Smooth muscle cell of the brain vasculature (primary cell): ENCODE measurements around the gene GCHFR.

Experiments used
- DNase-seq: peaks from one replicate; pipeline ENCODE4 v3.0.0-alpha.2; 2012; ENCODE audit warnings: low read depth, low spot score

GCHFR gene

DNA sequence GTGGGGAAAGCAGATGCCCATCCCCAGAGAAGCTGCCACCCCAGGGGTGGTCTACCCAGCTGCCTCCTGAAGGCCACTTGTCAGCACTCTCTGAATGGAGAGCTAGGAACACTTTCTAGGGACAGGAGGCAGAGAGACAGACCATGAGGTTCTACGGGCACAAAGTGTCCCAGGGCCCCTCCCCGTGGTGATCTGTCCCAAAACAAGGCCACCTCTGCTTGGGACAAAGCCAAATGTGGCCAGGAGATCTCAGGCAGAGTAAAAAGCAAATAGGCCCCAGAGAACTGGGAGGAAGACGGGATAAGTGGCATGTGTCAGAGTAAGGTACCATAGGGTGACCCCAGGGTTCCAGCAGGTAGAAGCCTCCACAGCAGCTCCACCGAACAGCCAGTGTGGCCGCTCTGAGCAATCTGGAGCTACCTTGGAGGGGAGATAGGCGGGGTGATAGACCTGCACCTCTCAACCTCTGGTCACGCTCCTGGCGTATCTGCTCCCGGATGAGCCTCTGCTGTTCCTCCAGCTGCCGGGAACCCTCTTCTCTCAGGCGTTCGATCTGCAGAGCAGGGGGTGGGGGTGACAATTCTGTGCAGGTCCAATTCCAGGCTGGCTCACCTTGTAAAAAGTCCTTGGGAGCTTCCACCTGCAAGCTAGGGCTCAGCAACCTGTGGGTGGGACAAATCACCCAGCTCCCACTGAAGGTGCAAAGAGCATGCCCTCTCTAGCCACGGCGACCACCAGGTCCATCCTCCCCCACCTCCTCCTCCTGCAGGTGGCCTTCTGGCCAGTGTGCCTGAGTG lies 12.1 kb downstream of the GCHFR start:
- no peak for DNase-seq

DNA sequence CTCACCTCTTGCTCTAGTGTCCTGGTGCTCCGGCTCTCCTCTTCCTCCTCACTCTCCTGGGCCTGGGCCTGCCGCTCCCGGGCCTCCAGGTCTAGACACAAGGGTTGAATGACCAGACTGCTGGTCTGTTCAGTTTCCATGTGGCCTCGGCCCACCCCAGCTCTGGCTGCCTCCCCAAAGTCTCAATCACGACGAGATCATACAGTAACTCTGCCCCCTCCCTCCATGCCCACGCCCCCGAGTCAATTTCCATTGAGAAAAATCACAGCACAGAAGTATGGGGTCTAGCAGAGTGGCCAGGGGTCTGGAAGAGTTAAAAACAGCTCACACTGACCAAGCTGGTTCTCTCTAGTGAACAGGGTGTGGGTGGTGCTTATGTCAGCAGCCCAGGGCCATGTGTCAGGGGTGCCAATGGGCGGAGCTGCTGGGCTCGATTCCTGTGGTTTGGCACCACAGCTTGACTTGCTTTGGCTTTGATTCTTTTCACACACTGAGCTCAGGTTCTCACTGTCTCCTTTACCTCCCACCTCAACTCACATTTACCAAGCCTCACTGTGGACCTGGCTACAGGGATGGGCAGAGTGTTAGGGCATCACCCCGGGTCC lies 12.8 kb downstream of the GCHFR start:
- no peak for DNase-seq

DNA sequence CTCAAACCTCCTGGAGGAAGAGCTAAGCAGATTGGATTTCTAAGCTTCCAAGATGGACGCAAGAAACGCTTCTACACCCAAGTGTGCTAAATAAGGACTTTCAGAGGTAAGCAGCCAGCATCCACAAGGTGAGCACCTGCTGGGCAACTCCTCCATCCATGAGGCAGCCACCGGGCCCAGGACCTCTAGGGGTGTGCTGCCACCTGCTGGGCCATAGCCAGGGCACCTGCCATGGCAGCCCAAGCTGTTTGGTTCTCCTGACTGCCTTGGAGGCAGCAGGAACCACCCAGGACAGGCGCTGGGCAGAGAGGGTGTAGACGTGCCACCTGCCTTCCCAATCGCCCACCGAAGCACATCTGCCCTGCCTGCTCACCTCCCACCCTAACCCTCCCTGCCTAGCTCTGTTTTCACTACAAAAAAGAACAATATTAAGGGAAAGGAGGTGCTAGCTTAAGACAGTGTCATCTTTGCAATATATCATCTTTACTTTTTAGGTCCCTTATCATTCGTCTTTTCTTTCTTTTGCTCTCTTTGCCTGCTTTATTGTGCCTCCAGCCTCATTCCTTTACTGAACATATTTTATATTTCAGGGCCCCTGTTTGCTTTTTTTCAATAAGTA lies 18.9 kb downstream of the GCHFR start:
- DNase-seq = no peak

DNA sequence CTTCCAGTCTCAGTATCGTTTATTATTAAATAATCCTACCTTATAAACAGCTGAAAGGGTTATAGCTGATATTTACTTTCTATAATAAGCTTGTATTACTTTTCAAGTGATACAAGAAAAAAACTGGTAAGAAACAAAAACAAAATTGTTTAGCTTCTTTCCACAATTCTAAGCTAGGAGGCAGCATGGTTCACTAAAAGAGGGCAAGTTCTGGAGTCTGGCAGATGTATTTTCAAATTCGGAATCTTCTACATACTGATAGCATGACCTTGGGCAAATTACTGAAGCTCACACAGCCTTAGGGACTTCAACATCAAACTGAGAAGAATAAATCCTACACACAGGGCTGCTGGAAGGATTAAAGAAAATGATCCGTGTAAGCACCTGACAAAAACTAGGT lies 21.3 kb downstream of the GCHFR start:
- no peak for DNase-seq

DNA sequence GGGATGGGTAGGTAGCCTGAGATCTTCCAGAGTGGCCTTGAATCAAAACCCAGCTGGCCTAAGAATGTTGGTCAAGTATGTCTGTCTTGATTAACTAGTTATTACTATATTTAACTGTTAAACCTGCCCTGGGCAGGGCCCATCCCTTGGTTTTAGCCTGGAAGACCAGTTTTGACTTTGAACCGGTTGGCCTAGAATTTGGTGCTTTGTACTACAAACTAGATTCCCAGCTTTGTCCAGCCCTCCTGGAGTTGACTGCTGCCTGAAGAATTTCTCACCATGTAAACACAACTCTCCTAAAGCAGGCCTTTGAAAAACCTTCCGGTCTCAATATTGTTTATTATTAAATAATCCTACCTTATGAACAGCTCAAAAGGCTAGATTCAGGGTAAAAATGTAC lies 21.9 kb downstream of the GCHFR start:
- no peak for DNase-seq

DNA sequence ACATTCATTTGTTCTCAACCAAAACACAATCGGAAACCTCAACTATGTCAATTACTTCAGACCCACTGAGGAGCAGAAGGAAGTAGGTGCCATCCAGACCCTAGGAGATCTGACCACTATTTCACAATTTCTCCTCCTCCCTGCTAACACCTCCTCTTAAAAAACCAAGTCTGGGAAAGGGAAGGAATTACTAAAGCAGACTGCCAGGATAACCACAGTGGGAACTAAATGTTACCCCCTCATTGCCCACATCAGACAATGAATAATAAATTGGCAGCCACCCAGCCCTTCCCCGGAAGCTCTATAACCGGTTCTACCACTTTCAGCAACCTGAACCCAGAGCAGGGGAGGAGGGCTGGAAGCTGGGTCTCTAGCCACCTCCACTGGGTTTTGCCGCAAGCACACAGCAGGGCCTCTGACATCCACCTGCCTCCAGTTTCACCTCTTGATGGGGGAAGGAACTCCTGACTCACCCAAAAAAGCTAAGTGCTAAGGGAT lies 23.5 kb downstream of the GCHFR start:
- no peak for DNase-seq

DNA sequence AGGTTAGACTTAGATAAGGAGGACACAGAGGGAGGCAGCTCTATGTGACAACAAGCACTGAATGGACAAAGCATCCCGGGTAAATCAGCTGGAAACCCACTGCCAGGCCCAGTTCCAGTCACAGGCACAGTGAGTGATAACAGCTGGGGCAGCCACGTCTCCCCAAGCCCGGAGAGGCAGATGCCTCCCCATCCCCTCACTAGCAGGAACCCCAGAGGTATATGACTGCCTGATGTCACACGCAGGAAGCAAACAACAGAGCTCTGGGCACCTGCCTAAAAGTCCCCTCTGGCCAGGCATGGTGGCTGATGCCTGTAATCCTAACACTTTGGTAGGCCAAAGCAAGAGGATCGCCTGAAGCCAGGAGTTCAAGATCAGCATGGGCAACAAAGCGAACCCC lies 24.1 kb downstream of the GCHFR start:
- no peak for DNase-seq

DNA sequence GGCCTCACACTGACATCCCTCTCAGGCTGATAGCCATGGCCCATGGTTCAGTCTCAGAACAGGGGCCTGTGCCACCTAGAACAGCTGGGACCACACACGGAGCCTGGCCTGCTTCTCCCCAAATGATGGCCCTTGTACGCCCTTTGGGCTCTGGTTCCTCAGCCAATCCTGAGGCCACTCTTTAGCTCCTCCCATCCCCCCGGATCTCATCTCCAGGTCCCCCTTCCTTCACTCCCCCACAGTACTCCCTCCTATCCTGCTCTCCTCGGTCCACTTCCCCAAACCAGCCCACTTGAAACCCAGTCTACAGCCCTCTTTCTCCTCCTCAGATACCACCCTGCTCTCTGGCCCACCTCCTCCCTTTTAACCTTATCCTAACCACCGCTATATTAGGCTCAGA lies 25.3 kb downstream of the GCHFR start:
- no peak for DNase-seq

DNA sequence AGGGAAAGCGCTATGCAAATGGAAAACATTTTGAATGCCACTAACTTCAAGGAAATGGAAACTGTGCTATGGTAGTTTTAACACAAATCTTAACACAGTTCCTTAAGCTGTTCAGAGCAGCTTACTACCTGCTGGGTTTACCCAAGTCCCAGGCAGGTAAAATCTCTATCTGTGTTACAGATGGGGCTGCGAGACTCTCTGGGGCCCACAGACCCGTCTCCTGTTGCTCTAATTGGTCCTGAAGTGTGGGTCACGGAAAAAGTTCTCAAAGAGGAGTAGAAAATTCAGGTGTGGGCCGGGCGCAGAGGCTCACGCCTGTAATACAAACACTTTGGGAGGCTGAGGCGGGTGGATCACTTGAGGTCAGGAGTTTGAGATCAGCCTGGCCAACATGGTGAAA lies 26.1 kb downstream of the GCHFR start:
- DNase-seq = no peak

DNA sequence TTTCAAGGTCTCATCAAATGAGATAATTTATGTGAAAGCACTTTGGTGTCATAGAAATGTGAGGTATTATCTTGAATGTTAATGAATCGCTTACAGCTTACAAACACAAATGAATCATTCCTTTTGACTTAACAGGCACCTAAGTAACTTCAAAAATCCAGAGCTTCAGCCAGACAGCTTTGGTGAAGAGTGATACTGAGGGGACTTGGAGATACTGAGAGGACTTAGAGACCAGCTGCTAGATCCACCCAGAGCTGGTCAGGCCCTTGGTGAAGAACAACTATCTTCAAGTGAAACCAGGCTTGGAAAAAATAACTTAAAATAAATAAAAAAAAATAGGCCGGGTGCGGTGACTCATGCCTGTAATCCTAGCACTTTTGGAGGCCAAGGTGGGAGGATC lies 26.9 kb downstream of the GCHFR start:
- DNase-seq = no peak

DNA sequence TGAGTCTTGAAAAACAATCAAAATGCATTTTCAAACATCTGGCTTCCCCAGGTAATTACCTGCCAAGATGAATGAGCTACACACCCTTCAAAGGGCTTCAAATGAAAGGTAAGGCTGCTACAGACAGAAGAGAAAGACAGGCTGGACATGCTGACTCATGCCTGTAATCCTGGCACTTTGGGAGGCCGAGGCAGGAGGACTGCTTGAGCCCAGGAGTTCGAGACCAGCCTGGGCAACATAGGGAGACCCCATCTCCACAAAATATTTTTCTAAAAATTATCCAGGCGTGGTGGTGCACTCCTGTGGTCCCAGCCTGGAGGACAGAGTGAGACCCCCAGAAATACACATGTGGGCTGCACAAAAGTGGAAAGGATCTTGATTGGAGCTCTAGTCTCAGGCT lies 28.5 kb downstream of the GCHFR start:
- DNase-seq = no peak

DNA sequence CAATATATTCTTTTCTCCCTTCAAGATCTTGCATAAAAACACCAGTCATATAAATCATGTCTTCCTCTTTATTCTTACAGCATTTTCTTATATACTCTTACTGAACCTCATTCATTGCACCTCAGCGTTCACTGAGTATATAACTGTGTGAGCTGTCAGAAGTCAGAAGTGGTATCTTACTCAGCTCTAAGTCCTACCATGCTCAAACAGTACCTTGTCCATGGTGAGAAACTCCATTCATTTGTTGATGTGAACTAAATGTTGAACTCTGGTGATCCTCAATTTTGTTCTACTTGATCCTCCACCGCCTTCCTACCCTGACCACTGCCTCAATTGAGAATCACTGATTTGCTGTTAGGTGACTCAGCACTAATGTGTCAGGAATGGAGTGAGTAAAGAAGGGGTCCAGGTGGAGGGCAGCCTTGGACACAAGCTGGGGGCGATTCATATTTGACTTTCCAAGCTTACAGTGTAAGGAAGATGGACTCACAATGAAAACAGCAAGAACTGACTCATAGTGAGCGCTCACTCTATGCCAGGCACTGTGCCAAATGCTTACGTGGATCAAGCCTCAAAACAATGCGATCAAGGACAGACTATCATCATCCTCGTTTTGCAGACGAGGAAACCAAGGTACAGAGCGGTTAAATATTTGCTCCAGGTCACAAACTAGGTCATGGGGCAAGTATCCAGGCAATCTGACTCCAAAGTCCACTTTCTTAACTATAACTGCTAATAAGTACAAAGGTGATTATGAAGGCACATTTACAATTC lies 29.5 kb downstream of the GCHFR start:
- peak; percentile 87 for DNase-seq

DNA sequence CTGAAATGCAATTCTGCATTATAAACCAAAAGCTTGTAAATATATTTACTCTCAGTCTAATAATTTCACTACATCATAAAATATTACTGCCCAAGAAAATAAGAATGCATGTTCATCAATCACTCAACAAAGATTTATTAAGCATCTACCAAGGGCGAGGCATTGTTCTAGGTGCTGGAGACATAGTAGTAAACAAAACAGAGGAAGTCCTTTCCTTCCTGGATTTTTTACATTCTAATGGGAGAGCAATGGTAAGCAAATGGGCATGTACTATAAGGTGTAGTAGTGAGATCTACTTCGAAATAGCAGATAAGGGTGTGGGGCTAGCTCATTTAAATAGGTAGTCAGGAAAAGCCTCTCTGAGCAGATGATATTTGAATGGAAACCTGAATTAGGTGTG lies 32.2 kb downstream of the GCHFR start:
- no peak for DNase-seq

DNA sequence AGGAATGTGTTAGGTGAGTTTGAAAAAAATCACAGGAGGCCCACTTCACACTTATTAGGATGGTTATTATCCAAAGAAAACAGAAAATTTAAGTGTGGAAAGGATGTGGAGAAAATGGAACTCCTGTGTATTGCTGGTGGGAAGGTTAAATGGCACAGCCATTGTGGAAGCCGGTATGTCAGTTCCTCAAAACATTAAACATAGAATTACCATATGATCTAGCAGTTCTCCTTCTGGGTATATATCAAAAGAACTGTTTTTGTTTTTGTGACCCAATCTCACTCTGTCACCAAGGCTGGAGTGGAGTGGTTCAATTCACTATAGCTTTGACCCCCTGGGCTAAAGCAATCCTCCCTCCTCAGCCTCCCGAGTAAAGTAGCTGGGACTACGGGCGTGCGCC lies 32.6 kb downstream of the GCHFR start:
- DNase-seq = no peak

DNA sequence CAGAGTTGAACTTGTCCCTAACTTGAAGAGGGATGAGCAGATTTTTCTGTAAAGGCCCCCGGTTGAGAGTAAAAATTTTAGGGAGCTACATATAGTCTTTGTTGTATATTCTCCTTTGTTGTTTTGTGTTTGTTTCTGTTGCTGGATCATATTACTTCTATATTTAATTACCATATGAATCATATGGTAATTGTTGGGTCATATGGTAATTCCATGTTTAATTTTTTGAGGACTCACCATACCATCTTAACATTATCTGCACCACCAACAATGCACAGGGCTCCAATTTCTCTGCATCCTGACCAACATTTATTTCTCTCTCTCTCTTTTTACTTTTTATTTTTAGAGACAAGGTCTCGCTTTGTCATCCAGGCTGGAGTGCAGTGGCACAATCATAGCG lies 35.7 kb downstream of the GCHFR start:
- DNase-seq = no peak

DNA sequence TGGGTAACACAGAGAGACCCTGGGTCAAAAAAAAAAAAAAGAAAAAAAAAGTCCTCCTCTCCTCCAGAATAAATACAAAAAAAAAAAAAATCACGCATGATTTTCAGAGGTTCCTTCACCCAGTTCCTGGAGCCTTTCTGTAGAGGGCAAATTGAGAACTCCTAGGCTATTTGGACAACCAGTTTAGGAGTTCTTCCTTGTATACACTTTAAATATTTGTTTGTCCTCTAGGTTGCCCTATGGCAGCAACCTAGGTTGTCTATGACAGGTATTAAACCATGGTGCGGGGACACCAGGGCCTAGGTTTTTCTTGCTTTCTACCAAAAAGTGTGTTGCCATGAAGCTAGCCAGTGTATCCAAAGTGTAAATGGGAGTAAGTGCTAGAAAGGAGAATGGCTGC lies 39.2 kb downstream of the GCHFR start:
- DNase-seq = no peak

DNA sequence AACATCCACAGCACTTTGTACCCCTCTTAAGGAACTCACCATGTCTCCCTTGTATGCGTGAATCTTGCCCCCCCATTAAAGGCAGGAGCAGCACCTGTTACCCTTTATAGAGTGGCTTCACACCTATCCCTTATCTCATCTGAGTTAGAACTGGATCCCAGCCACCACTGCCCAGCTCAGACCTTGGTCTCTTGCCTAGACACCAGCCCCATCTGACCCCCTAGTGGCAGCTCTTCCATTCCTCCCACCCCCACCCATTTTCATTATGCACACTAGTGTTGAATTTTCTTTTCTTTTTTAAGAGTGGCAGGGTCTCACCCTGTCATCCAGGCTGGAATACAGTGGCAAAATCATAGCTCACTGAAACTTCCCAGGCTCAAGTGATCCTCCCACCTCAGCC lies 39.8 kb downstream of the GCHFR start:
- DNase-seq = no peak

DNA sequence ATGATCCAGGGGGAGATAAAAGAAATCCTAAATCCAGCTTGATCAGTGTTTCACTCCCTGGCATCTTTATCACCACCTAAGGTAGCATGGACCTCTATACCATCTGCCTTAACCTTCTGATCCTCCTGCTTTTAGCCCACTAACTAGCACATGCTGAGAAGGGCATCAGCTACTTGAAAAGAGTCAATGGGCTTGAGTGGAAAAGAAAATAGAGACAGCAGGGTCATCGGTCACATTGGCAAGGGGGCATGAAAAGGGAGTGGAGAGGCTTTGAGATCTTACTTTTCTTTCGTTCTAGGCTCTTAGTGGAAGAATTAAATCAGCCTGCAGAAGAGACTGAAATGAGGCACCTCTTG lies 42.8 kb downstream of the GCHFR start:
- DNase-seq = no peak

DNA sequence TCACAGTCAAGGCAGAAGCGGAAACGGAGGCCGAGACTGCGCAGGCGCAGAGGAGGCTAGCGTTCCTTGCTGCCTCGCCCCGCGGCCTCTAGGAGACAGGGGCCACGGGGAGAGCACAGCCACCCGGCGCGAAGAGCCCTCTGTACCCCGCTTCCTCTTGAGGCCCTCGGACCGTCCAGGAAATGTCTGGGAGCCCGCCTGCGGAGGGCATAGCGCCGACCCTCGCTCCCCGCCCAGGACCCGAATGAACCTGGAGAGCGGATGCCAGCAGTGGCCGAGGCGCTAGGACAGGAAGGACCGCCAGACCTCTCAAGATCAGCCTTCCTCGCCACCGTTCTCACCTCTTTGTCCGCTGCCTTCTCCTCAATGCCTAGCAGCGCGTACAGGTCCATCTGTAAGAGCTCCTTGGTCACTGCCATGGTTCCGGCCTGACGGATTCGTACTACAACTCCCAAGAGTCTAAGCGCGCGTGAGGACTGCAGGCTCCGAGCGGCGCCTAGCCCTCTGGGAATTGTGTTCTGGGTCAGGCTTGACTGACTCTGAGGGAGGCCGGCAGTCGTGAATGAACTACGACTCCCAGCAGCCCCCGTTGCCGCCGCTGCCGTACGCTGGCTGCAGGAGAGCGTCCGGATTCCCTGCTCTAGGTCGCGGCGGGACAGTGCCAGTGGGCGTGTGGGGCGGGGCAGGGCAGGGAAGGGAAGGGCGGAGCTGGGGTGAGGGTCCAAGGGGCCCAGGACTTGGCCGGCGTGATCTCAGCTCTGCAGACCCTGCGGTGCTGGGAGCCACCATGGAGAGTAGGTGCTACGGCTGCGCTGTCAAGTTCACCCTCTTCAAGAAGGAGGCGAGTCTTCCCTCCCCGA lies 43.4 kb downstream of the GCHFR start, which contains the start of the genes DNAJC17 and ZFYVE19:
DNAJC17 (minus strand) TSS at position 446 of the 860 bp plus-strand sequence; CDS start at position 419, 27 bp downstream.
ZFYVE19 (plus strand) TSS at position 62 of the 860 bp plus-strand sequence; CDS start at position 563, 501 bp downstream.
- peak; percentile 98 for DNase-seq

DNA sequence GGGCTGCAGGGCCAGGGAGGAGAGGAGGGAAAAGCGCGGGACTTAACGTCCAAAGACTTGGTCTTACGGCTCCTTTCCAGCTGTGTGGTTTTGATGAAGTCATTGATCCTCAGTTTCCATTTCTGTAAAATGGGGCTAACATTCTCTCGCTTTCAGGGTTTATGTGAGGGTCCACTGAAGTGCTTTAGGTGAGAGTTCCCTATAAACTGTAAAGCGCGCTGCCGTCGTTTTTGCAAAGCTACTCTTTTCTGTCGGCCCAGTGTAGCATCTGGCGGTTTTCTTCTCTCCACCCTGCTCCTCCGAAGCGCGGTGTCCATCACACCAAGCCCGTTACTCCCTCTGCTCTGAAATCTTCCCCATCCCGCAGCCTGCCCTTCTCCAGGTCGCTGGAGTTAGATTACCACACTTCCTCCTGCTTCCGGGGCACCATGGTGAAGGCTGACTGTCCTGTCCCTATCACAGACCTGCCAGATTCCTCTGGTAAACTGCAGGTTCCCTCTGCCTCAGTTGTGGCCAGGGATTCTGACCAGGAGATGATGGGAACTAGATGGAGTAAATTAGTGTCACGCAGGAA lies 44.1 kb downstream of the GCHFR start:
- no peak for DNase-seq
